Liver (tissue), 9 donors: ENCODE measurements around the gene TMPRSS13. TPM values are rescaled to one million over a fixed set of nuclear protein-coding genes. Genes with fewer than 3 reads are reported as not detected.

Experiments
- DNase-seq: peaks from one replicate; pipeline ENCODE4 v3.0.0-alpha.2; 2017; ENCODE audit warnings: low spot score
- H3K27ac ChIP-seq, 2 donors: one replicate each; pipeline ENCODE4 v1.7.0; 2013; ENCODE audit warnings: inconsistent platforms in 2 of 2, low read length in 2 of 2, control low read depth in 1 of 2, low read depth in 1 of 2, mild to moderate bottlenecking in 1 of 2
- H3K27me3 ChIP-seq, 4 donors: one replicate each; pipeline versions ENCODE4 v1.6.1 to v1.7.0; 2013; ENCODE audit warnings: low read length in 3 of 4, inconsistent platforms in 1 of 4, mild to moderate bottlenecking in 1 of 4, moderate library complexity in 1 of 4; ENCODE audit not compliant: control insufficient read depth in 4 of 4, insufficient read depth in 4 of 4
- H3K36me3 ChIP-seq, 4 donors: one replicate each; pipeline versions ENCODE4 v1.6.1 to v1.7.0; 2013; ENCODE audit warnings: low read length in 3 of 4, mild to moderate bottlenecking in 3 of 4, low read depth in 1 of 4, moderate library complexity in 1 of 4; ENCODE audit not compliant: control insufficient read depth in 4 of 4, insufficient read depth in 3 of 4
- H3K4me1 ChIP-seq, 4 donors: one replicate each; pipeline versions ENCODE4 v1.6.1 to v1.7.0; 2013; ENCODE audit warnings: low read length in 3 of 4, mild to moderate bottlenecking in 3 of 4, moderate library complexity in 1 of 4; ENCODE audit not compliant: control insufficient read depth in 4 of 4, insufficient read depth in 4 of 4
- H3K4me3 ChIP-seq, 3 donors: one replicate each; pipeline versions ENCODE4 v1.6.1 to v1.7.0; 2013; ENCODE audit warnings: low read length in 3 of 3, control low read depth in 1 of 3, low read depth in 1 of 3, mild to moderate bottlenecking in 1 of 3
- H3K9ac ChIP-seq, 2 donors: one replicate each; pipeline ENCODE4 v1.7.0; 2013; ENCODE audit warnings: low read length in 2 of 2, mild to moderate bottlenecking in 2 of 2, moderate library complexity in 2 of 2, control low read depth in 1 of 2, low read depth in 1 of 2
- H3K9me3 ChIP-seq, 4 donors: one replicate each; pipeline versions ENCODE4 v1.6.1 to v1.7.0; 2013; ENCODE audit warnings: low read length in 3 of 4; ENCODE audit not compliant: control insufficient read depth in 4 of 4
- ATF3 ChIP-seq: IDR thresholded peaks from 2 replicates; pipeline ENCODE4 v1.6.1; 2016; ENCODE audit warnings: antibody characterized with exemption
- CTCF ChIP-seq: fragments of 150-350 bp; IDR thresholded peaks from 2 replicates; pipeline ENCODE4 v1.5.1; 2017; ENCODE audit warnings: improper control_type of control experiment, low read depth, low read length; ENCODE audit not compliant: missing input control
- EGR1 ChIP-seq, 2 donors: IDR thresholded peaks; 2 replicates each; pipeline ENCODE4 v1.6.1; 2016 to 2018; ENCODE audit warnings: antibody characterized with exemption in 2 of 2, low read depth in 2 of 2
- GABPA ChIP-seq, 2 donors: IDR thresholded peaks in 1 of 2; conservative IDR thresholded peaks in 1 of 2; 2 replicates each; pipeline ENCODE4 v1.6.1; 2016; ENCODE audit warnings: antibody characterized with exemption in 2 of 2, mild to moderate bottlenecking in 1 of 2, moderate library complexity in 1 of 2
- HNF4A ChIP-seq, 2 donors: conservative IDR thresholded peaks; 2 replicates each; pipeline ENCODE4 v1.6.1; 2016; ENCODE audit warnings: antibody characterized with exemption in 2 of 2, mild to moderate bottlenecking in 2 of 2
- HNF4G ChIP-seq: IDR thresholded peaks from 2 replicates; pipeline ENCODE4 v1.6.1; 2016; ENCODE audit warnings: antibody characterized with exemption
- JUND ChIP-seq, 2 donors: IDR thresholded peaks; 2 replicates each; pipeline ENCODE4 v1.6.1; 2016; ENCODE audit warnings: antibody characterized with exemption in 2 of 2
- MAX ChIP-seq: IDR thresholded peaks from 2 replicates; pipeline ENCODE4 v1.6.1; 2016; ENCODE audit warnings: antibody characterized with exemption
- RAD21 ChIP-seq, 2 donors: IDR thresholded peaks; 2 replicates each; pipeline ENCODE4 v1.6.1; 2016; ENCODE audit warnings: antibody characterized with exemption in 2 of 2, mild to moderate bottlenecking in 2 of 2
- REST ChIP-seq: IDR thresholded peaks from 2 replicates; pipeline ENCODE4 v1.6.1; 2016; ENCODE audit warnings: antibody characterized with exemption, mild to moderate bottlenecking
- RXRA ChIP-seq, 2 donors: IDR thresholded peaks; 2 replicates each; pipeline ENCODE4 v1.6.1; 2017 to 2018; ENCODE audit warnings: antibody characterized with exemption in 2 of 2, mild to moderate bottlenecking in 1 of 2
- SP1 ChIP-seq: IDR thresholded peaks from 2 replicates; pipeline ENCODE4 v1.6.1; 2018; ENCODE audit warnings: antibody characterized with exemption, mild to moderate bottlenecking
- TAF1 ChIP-seq: conservative IDR thresholded peaks from 2 replicates; pipeline ENCODE4 v1.6.1; 2016; ENCODE audit warnings: antibody characterized with exemption, mild to moderate bottlenecking
- YY1 ChIP-seq: IDR thresholded peaks from 2 replicates; pipeline ENCODE4 v1.6.1; 2016; ENCODE audit warnings: antibody characterized with exemption, mild to moderate bottlenecking
- ZBTB33 ChIP-seq: IDR thresholded peaks from 2 replicates; pipeline ENCODE4 v1.6.1; 2016; ENCODE audit warnings: antibody characterized with exemption
- WGBS: extraction: QIAGEN DNeasy Blood & Tissue Kit; methylation state at CpG from one replicate; pipeline ENCODE4 v1.1.7; 2013; 5-methylcytosine and 5-hydroxymethylcytosine counted together
- polyA plus RNA-seq, 2 donors: library from polyadenylated mRNA; stranded (reverse) in 1 of 2; unstranded in 1 of 2; fragments of 200-250 nt in 1 of 2; fragments of >200 nt in 1 of 2; fragmentation: Nextera tagmentation in 1 of 2; extraction: Ambion mirVana in 1 of 2; gene quantifications; one replicate each; pipeline versions ENCODE4 v1.2.1 to v1.2.3, GENCODE V29; 2013 to 2015
- total RNA-seq, 2 donors: library from RNA; depleted of rRNA; stranded (reverse); fragments of >200 nt; gene quantifications; one replicate each; pipeline ENCODE4 v1.2.3, GENCODE V29; 2014
- donor health status: healthy.
- donor health status: healthy.
- donor health status: healthy.
- donor health status: healthy.
- donor health status: healthy.

Gene TMPRSS13
- total and polyA plus RNA-seq, 4 donors: 0.11 to 0.93 (median 0.24) TPM

GRCh38 chr11:117859488-117860112 lies 69.6 kb downstream of the TMPRSS13 start:
- H3K36me3 ChIP-seq: no peaks in the 10 kb centered on the region
- H3K4me1 ChIP-seq: peaks cover 0 to 5% (median 0%) of the 10 kb centered on the region in 4 donors
- no peak overlapping the region for H3K4me3 ChIP-seq
- no peak overlapping the region for H3K9ac ChIP-seq
- no peak overlapping the region for H3K27ac ChIP-seq
- DNase-seq: no peak
- no peaks in the 10 kb centered on the region for H3K9me3 ChIP-seq
- WGBS: 79% methylated on average over 9 of the region's 9 CpGs
- TF ChIP-seq HNF4A (conservative IDR thresholded peaks at IDR 0.05): no peak
- TF ChIP-seq CTCF: no peak
- TF ChIP-seq RXRA (IDR thresholded peaks at IDR 0.05): no peak
- no peak for TF ChIP-seq YY1
- TF ChIP-seq ATF3: no peak
- no peak for TF ChIP-seq MAX
- no peaks in the 10 kb centered on the region for H3K27me3 ChIP-seq

- peaks cover 0 to 5% (median 0%) of the 10 kb centered on the region in 4 donors for H3K4me1 ChIP-seq
Measured at GRCh38 chr11:117859061-117859460, 70.1 kb downstream of the TMPRSS13 start.

More at GRCh38 chr11:117859061-117859460, 70.1 kb downstream of the TMPRSS13 start:
- no peak overlapping the region for H3K27ac ChIP-seq
- H3K9me3 ChIP-seq: no peaks in the 10 kb centered on the region
- H3K9ac ChIP-seq: no peak overlapping the region
- TF ChIP-seq RAD21 (IDR thresholded peaks at IDR 0.05) (no peak), HNF4G (no peak), REST (no peak), HNF4A (conservative IDR thresholded peaks at IDR 0.05) (no peak), EGR1 (IDR thresholded peaks at IDR 0.05; ENCODE audit: low read depth in 2 of 2) (no peak), SP1 (no peak), TAF1 (no peak), ZBTB33 (no peak), JUND (IDR thresholded peaks at IDR 0.05) (no peak), GABPA (IDR thresholded peaks at IDR 0.05 in 1 of 2, conservative IDR thresholded peaks at IDR 0.05 in 1 of 2) (no peak), ATF3 (no peak), CTCF (no peak), MAX (no peak)
- H3K27me3 ChIP-seq: no peaks in the 10 kb centered on the region
- H3K36me3 ChIP-seq: no peaks in the 10 kb centered on the region
- no peak overlapping the region for H3K4me3 ChIP-seq
- WGBS: 80% methylated on average over 10 of the region's 10 CpGs
- no peak for DNase-seq
